Effector memory CD4-positive, alpha-beta T cell (primary cell): ENCODE results near the gene LRP1-AS.
A peak's percentile ranks its signal among the peaks of the same experiment; 100 is the strongest.

Experiments
- DNase-seq, 3 donors: peaks; one replicate each; pipeline ENCODE4 v3.0.0-alpha.2; 2020
- H3K27ac ChIP-seq: 2 replicates; pipeline ENCODE4 v1.7.0; 2013; ENCODE audit warnings: mild to moderate bottlenecking, low read length, moderate library complexity; ENCODE audit not compliant: insufficient read depth, poor library complexity, severe bottlenecking
- H3K27me3 ChIP-seq: replicated peaks from 2 replicates; pipeline ENCODE4 v1.7.0; 2013; ENCODE audit warnings: mild to moderate bottlenecking, low read length; ENCODE audit not compliant: insufficient read depth, control insufficient read depth, poor library complexity, severe bottlenecking
- H3K36me3 ChIP-seq: 2 replicates; pipeline ENCODE4 v1.7.0; 2013; ENCODE audit warnings: mild to moderate bottlenecking, low read length, moderate library complexity; ENCODE audit not compliant: control insufficient read depth, insufficient read depth
- H3K4me1 ChIP-seq: 2 replicates; pipeline ENCODE4 v1.7.0; 2013; ENCODE audit warnings: low read length, mild to moderate bottlenecking; ENCODE audit not compliant: control insufficient read depth, insufficient read depth, poor library complexity, severe bottlenecking
- H3K4me3 ChIP-seq: 2 replicates; pipeline ENCODE4 v1.7.0; 2013; ENCODE audit warnings: low read length, low read depth, mild to moderate bottlenecking; ENCODE audit not compliant: insufficient read depth, poor library complexity, severe bottlenecking
- H3K9me3 ChIP-seq: 2 replicates; pipeline ENCODE4 v1.7.0; 2013; ENCODE audit warnings: mild to moderate bottlenecking, low read length, moderate library complexity; ENCODE audit not compliant: control insufficient read depth

The LRP1-AS gene

DNA sequence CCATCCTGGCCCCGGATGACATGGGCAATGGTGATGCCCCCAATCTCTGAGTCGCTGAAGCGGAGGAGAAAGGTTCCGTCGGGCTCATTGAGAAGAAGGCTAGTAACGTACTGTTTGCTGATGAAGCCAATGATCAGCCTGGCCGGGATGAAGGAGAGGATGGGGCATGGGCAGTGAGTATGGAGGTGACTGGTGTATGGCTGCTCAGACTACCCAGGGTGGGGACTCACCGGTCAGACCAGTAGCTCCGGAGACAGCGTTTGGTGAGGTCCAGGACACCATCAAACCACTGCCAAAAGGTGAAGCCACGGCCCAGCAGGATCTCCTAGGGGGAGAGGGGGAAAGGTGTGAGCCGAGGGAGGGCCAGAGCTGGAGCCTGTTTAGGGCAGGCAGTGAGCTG, 47.7 kb downstream of the LRP1-AS start:
- peaks cover 58% of the 10 kb centered on the region for H3K36me3 ChIP-seq
- H3K9me3 ChIP-seq = no peaks in the 10 kb centered on the region
- no peak overlapping the region for H3K27ac ChIP-seq
- no peak overlapping the region for H3K4me3 ChIP-seq
- no peaks in the 10 kb centered on the region for H3K4me1 ChIP-seq
- no peaks in the 10 kb centered on the region for H3K27me3 ChIP-seq
- no peak for DNase-seq

DNA sequence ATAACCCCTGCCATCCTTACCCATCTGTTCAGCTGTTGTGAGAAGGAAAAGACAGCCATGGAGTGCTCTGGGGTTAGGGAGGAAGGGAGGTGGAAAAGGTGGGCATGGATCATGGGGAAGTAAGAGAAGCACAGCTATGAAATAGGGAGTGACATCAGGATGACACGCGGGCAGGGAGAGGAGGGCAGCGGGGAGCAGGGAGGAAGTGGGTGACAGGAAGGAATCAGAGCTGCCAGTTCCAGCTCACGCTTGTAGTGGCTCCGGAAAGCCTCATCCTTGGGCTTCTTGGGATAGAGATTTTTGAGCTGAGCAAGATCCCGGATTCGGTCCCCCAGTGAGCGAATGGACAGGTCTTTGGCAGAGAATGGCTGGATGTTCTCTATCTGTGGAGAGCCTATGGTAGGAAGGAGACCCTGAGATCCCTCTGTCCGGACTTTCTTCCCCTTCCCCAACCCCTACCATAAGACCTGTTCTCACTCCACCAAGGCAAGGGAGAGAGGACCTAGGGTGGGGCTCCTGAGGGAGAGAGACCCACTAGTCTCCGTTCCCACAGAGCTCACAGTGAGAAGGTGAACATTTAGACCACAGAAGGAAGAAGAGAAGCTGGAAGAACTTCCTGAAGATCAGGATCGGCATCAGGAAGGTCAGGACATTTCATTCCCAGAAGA, 48.2 kb downstream of the LRP1-AS start:
- Histone ChIP-seq H3K27ac (peak overlapping the region; percentile 44), H3K4me1 (peaks cover 4% of the 10 kb centered on the region), H3K9me3 (no peaks in the 10 kb centered on the region), H3K4me3 (no peak overlapping the region), H3K36me3 (peaks cover 53% of the 10 kb centered on the region), H3K27me3 (no peaks in the 10 kb centered on the region)
- DNase-seq = no peak

DNA sequence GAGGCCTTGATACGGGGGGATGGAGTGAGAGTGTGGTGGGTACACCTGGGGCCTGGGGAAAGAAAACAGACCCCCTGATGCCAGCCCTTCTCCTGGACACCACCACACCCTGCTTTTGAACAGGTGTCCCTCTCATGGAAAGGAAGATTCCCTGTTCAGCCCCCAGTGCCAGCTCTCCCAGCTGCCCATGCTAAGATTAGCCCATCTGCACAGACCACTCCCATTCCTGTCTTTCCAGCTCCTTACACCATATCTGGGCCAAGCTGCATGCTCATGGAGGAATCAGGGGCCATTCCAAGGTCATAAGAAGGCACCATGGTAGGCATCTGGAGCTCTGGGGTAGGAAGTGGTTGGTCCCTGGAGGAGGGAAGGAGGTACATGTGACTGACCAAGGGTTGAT, 48.9 kb downstream of the LRP1-AS start:
- peaks cover 8% of the 10 kb centered on the region for H3K4me1 ChIP-seq
- peaks cover 48% of the 10 kb centered on the region for H3K36me3 ChIP-seq
- DNase-seq = no peak
- no peaks in the 10 kb centered on the region for H3K27me3 ChIP-seq
- peak overlapping the region; percentile 44 for H3K27ac ChIP-seq
- H3K4me3 ChIP-seq = no peak overlapping the region
- H3K9me3 ChIP-seq = no peaks in the 10 kb centered on the region

DNA sequence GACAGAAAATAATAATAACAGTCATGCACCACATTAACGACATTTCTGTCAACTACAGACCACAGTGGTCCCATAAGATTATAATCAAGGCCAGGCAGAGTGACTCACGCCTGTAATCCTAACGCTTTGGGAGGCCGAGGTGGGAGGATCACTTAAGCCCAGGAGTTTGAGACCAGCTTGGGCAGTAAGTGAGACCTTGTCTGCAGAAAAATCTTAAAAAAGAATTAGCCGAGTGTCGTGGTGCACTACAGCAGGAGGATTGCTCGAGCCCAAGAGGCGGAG, 49.9 kb downstream of the LRP1-AS start:
- no peak overlapping the region for H3K27ac ChIP-seq
- peaks cover 48% of the 10 kb centered on the region for H3K36me3 ChIP-seq
- peaks cover 12% of the 10 kb centered on the region for H3K4me1 ChIP-seq
- H3K4me3 ChIP-seq = no peak overlapping the region
- no peak for DNase-seq
- no peaks in the 10 kb centered on the region for H3K9me3 ChIP-seq
- no peaks in the 10 kb centered on the region for H3K27me3 ChIP-seq

DNA sequence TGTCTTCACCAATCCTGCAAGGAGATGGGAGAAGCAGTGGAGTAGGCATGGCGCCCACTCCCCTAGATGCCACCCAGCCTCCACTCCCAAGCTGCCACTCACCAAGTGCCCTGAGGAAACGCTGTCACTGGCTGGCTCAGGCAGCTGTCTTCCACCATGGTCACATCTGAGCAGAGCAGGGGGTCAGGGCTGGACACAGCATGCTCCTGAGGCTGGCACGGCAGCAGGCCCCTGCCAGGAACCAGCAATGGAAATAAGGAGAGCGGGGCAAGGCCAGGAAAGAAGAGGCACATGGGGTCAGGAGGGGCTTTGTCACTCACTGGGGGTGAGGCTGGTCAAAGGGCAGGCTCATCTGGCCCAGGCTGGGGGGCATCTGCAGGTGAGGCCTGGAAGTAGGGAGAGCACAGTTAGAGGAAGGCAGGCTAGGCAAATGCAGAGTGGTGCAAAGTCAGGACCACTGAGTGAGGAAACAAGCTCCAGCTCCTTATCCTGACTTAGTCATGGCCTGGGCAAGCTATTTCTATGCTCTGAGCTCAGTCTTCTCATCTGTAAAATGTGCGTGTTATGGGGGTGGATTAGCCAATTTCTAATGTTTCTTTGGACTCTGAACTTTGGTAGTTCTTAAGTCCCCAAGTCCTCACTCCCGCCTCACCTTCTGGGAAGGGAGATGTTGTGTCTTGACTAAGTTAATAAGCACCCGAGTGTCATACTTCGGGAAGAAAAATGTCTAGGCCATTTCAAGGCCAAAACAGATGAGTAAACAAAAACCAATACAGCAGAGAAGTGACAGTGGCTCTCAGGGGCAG, 50.5 kb downstream of the LRP1-AS start:
- Histone ChIP-seq H3K27me3 (no peaks in the 10 kb centered on the region), H3K36me3 (peaks cover 49% of the 10 kb centered on the region), H3K9me3 (no peaks in the 10 kb centered on the region), H3K4me3 (no peak overlapping the region), H3K27ac (no peak overlapping the region), H3K4me1 (peaks cover 13% of the 10 kb centered on the region)
- no peak for DNase-seq

DNA sequence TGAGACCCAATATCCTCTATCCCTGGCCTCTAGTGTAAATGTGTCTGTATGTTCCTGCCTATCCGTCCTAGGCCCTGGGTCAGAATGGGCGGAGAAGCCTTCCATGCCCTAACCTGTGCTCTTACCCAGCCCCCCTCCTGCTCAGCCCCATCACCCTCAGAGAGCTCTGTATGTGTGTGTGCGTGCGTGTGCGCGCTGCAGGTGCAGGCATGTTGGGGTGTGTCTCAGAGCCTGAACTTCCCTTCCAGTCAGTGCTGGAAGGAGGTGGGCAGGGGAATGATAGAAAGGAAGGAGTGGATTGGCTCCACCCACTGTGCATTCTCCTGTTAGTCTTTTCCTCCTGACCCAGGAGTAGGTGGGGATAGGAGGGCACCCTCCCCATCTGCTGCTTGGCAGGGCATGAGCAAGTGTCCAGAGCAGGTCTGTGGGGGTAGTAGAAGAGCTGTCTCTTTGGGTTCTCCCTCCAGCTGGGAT, 51.3 kb downstream of the LRP1-AS start:
- Histone ChIP-seq H3K36me3 (peaks cover 51% of the 10 kb centered on the region), H3K9me3 (no peaks in the 10 kb centered on the region), H3K27ac (no peak overlapping the region), H3K4me1 (peaks cover 16% of the 10 kb centered on the region), H3K4me3 (no peak overlapping the region), H3K27me3 (no peaks in the 10 kb centered on the region)
- DNase-seq = no peak

DNA sequence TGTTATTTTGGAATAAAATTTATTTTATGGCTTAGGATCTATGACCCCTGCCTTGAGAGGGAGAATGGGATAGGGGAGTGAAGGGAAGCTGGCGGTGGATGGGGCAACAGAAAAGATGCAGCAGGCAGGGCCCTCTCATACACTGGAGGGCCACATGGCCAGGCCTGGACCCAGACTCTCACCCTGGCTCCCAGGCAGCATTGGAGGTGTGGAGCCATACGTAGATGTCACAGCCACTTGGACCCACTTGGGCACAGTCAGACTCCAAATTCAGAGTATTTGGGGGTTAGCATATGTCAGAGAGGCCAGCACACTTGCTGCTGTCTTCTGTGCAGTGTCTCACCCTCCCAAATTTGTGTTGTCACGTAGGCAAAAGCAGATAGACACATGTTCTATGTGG, 52.0 kb downstream of the LRP1-AS start:
- peak overlapping the region; percentile 41 for H3K27ac ChIP-seq
- no peak for DNase-seq
- peaks cover 51% of the 10 kb centered on the region for H3K36me3 ChIP-seq
- H3K27me3 ChIP-seq = no peaks in the 10 kb centered on the region
- no peak overlapping the region for H3K4me3 ChIP-seq
- H3K4me1 ChIP-seq = peaks cover 19% of the 10 kb centered on the region
- H3K9me3 ChIP-seq = no peaks in the 10 kb centered on the region
